Hematopoietic multipotent progenitor cell treated with erythropoietin and hydrocortisone succinate and interleukin-3 and kit ligand, for 17 days (in vitro differentiated cells): ENCODE results near the gene MECP2.

Experiments used
- DNase-seq: peaks from one replicate; pipeline ENCODE4 v3.0.0-alpha.2; 2015; ENCODE audit warnings: low spot score

MECP2 gene

DNA sequence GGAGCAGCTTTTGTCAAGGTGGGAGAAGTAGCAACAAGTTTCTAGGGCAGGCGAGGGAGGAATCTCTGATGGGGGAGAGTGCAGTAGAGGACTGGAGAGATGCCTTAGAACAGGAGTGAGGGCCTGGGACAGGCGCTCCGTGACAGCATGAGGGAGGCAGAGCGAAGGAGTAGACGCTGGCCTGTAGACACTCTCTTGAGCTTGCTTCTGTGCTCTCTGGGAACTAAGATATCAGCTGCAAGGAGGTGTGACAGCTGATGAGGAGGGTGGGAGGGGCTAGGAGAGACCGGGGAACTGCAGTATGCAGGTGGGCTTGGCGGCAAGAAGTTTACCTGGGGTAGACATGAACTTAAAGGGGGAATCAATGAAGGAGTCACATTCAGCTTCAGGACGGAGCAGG lies 35.7 kb downstream of the MECP2 start:
- DNase-seq: no peak

DNA sequence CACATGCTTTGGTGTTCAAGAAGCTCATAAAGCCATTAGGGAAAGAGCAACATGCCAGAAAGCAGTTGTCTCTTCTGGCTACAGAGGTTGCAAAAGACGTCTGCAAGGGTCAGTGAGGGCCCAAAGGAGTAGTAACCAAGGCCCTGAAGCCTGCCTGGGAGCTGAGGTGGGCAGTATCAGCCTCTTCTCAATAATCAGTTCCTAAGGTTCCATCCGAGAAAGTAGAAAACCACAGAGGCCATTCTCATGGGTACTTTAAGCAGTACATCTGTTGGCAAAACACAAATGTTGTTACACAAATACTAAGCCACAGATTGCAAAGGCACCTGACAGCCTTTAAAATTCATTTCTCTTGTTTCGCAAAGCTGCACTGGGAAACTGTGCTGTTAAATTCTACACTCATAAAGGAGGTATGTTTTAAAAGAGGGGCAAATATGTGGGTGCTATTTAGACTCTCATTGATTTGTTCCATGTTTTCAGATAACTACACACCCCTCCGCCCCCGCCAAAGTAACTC lies 37.7 kb downstream of the MECP2 start:
- no peak for DNase-seq

DNA sequence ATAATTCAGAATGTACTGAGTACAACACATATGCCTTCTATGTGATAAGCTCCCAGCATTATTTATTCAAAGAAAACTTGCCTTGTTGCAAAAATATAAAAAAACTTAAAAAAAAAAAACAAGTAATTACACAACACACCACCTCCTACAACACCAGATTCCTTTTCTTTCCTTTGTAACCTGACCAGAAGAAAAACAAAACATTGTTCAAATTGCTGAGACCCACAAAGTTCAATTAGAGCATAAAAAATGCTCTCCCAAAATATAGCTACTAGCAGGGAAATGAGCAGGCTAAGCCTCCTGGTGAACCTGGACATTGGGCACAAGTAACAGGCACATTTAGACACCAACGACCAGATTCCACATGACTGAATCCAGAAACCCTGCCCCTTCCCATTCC lies 38.3 kb downstream of the MECP2 start:
- no peak for DNase-seq

DNA sequence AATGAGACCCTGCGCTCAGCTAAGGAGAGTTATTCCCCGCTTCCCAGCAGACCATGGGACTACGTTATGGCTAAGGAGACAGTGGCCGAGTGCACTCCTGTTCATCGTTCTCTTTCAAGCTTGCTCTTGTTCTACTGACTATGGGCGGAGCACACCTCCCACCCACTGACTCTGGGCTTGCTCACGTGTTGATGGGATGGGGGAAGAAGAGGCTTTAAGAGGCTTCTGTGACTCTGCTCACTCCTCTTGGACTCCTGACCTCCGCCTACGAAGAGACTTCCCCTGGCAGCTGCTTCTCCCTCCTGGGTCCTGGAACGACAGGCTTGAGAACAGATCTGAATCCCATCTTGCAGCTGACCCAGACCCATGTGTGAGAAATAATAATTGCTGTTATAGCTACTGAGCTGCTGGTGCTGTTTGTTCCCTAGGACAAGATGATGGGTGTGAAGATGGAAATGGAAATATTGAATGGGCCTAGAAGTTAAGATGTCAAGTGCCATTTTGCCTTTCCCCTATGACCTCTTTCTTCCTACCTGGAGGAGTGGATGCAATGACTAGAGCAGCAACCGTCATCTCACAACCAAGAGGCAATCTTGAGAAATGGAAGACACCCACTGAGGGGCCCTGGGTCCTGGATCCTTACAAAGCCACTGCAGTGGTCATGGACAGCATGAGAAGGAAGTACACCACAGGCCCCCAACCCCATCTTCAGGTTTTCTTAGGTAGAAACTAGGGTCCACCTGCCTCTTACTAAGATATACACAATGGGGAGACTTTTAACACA lies 39.1 kb downstream of the MECP2 start:
- DNase-seq: no peak

DNA sequence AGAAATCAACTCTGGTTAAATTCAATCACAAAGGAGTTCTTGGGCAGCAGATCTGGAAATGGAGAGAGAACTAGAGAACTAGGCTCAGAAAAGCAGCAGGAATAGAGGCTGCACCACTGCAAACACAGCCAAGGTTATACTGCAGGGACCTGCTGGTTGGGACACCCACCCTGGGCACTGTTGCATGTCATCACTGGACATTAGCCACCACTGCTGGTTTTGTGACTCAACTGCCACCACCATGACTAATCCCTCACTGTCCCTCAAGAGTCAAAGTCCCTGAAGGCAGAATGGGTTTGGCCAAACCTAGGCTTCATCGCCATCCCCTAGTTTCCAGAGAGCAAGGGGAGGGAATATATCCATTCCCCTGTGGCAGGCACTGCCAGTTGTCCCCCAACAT lies 39.7 kb downstream of the MECP2 start:
- no peak for DNase-seq

DNA sequence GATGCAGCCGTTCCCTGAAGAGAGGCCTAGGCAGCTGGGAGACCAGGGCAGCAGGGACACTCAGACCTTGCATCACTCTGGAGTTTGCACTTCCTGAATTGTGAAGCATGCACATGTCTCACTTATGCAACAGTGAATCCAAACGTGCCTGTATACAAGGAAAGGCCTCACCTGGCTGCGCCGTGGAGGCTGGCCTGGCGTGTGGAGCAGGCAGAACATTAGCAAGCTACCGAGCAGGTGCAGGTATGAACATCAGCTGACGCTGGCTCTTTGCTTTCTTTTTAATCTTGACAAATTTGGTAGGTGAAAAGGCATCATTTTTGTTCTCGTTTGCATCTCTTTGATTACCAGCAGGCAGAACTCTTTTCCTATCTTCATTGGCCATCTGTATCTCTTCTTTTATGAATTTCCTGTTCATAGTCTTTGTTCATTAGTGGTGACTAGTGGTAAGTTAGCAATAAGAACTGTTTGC lies 40.7 kb downstream of the MECP2 start:
- DNase-seq: no peak

DNA sequence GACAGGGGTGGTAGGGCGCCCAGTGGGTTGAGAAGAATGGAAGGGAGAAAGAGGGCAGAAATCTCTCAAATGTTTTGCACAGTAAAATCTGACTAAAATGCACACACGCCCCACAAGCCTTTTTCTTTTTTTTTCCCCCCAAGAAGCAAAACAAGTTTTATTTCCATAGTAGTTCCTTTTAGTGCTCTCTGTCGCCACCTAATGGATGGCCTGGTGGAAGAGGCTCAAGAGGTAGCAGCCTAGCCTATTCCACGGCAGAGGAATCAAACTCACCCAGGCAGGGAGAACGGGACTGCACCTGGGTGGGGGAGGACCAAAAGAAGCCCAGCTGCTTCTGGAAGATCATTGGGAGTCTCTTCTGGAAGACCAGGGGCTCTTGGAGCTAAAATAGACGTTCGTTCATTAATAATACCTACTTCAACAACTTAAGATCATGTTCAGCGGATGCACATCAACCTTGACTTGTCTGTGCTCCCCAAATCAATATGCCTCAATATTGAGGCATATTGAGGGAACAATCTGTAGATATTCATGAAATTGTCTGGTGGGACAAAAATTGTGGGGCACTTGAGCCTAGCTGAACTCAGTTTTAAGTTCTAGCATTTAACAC lies 46.2 kb downstream of the MECP2 start:
- peak; percentile 76 for DNase-seq

DNA sequence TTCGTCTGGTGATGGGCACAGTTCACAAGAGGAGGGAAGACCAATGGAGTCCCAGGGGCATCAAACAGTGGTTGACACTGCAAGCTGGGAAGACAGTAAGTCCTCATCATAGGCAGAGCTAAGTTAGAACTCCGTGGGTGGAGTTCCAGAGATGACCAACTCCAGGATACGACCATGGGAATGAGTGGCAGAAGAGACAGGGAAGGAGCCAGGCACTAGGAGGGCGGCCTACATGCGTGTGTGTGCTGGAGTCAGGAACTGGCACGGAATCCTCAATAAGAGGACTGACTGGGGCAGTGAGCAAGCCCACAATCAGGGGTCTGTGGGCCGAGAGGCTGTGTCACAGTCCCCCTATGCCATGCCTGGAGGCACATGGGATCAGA lies 47.4 kb downstream of the MECP2 start:
- DNase-seq: no peak

DNA sequence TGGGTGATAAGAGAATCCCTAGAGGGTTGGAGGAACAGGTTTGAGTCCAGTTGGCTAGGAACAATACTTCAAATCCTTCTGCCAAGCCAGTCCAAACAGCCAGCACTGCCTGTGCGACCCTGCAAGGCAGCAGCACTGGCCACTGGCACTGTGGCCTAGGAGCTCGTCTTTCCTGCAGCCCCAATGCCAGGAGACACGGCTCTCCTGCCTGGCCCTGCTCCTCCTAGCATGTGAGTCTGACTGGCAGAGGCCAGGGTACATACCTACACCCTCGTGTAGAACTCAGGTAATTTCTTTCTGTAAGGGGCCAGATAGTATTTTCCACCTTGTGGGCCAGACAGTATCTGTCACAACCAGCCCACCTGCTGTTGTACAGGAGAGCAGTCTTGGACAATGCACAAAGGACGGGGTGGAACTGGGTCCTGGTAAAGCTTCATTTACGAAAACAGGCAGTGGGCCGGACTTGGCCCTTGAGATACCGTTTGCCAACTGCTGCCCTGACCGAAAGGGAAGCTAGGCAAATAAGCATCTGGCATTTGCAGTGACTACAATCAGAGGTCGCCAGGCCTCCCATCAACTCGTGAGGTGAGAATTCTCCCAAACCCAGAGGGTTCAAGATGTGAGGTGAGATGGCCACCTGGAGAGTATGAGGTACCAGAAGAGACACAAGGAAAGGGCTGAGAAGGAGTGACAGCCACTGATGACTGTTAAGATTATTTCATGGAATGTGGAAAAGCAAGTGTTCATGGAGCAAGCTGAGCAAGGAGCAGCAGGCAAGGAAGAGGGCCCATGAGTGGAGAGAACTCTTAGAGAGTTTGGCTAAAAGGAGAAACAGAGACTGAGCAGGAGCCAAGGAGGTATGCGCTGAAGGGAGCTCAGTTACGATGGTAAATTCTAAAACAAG lies 48.1 kb downstream of the MECP2 start:
- DNase-seq: no peak

DNA sequence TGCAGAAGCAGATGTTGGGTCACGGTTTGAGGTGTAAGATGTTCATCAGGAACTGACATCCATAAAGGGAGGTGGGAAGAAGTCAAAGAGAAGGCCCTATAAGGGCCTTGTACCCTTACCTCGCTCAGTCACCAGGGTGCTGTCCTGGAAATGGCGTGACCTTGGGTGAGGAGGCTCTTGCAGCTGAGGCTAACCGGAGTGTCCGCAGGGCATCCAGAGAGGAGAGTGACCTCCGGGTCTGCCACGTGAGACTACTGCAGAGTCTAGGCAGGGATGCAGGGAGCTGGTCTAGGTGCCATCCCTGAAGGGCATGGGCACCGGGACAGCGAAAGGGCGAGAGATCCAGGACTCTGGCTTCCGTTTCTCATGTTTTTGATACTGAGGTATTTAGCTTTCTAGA lies 49.1 kb downstream of the MECP2 start:
- DNase-seq: no peak

DNA sequence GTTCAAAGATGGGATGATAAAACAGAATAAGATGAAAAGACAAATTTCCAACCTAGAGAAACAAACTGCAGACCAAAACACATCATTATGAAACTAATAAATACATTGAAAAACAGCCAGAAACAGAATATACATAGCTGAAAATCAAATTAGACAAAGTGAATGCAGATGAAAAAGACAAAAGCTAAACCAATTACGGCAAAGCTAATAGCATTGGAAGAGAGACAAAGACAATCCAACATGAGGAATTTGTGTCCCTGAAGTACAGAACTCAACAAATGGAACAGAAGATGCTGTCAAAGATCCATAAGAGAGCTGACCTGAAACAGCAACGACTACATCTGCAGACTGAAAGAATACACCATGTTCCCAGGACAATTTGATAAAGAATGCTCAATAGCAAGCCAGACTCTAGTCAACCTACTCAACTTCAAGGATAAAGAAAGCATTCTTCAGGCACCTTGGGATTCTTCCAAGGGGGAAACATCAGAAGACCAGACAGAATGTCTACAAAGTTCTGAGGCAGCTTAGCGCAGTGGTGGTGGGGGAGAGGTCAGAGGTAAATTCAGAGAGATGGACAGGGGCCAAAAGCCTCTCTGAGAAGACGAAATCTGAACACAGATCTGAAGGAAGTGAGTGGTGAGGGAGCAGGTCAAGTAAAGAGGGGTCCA lies 50.4 kb downstream of the MECP2 start:
- DNase-seq: no peak

DNA sequence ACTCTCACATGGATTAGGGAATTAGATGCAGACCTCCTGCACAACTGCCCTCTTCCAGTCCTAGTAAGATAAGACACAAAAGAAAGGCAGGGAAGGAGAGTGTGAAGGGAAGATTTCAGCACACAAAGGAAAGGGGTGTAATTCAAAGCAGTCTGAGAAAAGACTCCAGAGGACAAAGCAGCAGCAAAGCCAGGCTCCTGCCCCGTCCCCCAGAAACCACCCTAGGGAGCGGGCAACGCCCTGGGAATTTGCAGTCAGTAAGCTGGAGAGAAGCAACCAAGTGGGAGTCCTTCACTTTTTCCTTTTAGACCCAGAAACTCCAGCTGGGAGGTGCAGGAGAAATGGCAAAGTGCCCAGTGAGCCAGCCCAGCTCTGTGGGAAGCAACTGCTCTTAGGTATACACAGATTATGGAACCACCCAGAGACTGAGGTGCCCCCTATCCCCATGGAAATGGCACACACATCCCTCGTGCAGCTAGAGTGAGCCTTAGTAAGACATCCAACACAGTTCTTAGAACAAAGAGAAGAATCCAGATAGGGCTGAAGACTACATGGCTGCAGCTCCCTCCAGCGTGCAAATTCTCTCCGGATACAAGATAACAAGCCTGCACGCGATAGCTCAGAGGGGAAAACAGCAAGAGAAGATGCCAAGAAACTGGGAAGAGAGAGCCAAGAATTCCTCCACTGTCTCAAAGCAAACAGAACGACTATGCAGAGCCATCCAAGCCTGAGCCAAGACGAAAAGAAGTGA lies 51.3 kb downstream of the MECP2 start:
- DNase-seq: no peak

DNA sequence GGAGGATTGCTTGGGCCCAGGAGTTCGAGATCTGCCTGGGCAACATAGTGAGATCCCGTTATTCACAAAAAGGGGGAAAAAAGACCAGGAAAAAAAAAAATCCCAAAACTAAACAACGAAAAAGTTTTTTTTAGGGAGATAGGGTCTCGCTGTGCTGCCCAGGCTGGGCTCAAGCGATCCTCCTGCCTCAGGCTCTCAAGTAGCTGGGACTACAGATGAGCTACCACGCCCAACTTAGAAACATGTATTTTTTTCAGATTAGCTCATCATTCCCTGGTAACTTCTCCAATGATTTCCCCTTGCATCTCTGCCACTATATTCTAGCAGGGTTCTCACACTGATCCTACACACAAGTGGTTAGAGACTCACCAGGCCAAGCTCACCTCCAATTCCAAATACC lies 53.4 kb downstream of the MECP2 start:
- DNase-seq: no peak

DNA sequence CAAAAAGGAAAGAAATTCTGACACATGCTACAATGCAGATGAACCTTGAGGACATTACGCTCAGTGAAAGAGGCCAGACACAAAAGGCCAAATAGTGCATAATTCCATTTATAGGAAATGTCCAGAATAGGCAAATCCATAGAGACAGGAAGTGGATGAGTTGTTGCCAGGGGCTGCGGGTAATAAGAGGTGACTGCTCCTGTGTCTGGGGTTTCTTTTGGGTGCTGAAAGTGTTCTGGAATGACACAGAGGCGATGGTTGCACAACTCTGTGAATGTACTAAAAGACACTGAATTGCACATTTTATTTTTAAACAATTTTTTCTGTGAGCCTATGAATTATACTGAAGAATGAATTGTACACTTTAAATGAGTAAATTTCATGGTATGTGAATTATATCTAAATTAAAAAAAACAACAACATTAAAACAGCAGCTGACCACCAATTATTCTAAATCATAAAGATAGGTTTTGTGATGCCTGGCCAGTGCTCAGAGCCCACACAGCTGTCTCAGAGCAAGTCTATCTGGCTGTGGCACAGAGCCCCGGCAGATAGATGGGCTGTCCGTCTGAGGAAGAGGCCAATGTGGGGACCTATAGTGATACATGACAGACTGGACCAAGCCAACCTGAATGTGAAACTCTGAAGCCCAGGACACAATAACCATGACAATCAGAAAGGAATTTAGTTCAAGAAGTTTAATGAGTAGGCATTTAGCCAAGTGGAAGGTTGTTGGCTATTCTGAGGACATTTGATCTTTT lies 54.3 kb downstream of the MECP2 start:
- no peak for DNase-seq

DNA sequence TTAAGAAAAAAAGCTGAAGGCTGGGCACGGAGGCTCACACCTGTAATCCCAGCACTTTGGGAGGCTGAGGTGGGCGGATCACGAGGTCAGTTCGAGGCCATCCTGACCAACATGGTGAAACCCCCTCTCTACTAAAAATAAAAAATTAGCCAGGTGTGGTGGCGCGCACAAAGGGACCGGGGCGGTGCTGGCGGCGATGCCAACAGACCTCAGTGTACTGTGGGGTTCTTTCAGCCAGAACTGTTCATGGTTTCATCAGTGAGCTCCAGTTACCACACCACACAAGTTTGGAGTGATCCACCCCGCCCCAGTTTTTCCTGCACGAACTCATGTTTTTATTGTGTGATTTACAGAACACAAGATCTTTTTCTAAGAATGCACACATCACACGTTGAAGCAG lies 56.7 kb downstream of the MECP2 start:
- no peak for DNase-seq

DNA sequence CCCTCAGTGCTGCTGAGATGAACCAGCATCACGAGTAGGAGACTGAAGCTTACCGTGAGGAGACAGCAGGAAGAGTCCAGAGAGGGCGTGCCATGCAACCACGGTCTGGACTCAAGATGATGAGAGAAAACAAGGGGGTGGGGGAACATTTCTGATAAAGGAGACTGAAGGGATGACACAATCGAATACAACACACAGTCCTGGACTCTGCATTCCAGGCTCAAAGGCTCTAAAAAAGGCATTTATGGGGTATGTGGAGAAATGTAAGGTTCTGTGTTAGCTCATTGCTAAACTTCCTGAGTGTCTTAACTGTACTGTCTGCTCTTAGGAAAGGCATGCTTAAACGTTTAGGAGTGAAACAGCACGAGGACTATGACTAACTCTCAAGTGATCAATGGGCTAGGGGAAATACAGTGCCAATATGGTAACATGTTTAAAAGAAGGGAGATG lies 57.2 kb downstream of the MECP2 start:
- no peak for DNase-seq

DNA sequence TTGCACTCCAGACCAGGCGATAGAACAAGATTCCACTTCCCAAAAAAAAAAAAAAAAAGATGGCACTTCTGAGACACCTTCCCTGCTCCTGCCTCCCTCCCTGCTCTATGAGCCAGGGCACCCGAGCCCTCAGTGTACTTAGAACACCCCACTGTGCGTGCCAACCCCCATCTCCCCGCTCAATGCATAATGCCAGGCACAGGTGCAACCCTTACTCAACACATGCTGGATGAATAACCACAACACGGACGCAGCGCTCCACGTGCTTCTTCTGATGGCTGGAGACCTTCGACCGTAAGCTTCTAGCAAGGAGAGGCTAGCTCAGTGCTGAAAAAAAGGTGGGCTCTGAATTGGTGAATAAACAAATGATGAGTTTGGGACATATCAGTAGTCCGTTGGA lies 57.9 kb downstream of the MECP2 start:
- no peak for DNase-seq

DNA sequence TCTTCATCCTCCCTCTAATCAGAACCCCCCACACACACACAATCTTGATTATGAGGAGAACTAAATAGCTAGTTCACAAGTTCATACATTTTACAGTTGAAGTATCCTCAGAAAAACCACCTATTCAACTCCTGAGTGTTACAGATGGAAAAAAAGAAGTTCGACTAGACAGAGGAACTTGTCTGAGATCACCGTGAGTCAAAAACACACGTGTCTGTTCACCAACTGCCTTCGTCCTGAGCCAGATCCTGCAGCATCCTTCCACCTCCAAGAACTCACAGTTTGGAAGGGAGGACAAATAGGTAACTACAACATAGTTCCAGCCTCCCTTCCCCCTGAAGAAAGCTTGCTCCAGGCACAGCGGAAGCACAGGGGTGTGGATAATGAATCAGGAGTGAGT lies 58.9 kb downstream of the MECP2 start:
- DNase-seq: no peak

DNA sequence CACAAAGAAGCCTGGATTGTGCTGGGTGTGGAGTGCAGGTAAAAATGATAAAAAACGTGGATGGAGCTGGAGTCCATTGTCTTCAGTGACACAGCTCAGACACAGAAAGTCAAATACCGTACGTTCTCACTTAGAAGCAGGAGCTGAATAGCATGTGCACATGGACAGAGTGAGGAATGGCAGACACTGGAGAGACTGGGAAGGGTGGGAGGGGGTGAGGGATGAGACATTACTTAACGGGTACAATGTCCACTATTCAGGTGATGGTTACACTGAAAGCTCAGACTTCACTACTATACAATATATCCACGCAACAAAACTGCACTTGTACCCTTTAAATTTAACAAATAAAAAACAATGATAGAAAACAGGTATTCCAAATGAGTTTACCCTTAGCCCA lies 59.8 kb downstream of the MECP2 start:
- no peak for DNase-seq

DNA sequence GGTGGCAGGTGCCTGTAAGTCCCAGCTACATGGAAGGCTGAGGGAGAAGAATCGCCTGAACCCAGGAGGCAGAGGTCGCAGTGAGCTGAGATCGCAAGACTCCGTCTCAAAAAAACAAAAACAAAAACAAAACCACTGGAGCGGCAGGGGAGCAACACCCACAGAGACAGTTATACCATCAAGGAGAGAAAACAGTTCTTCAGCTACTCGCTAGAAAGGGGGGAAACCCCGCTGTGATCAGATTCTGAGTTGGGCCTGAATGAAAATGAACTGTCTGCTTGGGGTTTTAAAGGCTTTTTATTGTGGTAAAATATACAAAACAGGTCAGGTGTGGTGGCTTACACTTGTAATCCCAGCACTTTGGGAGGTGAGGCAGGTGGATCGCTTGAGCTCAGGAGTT lies 61.0 kb downstream of the MECP2 start:
- DNase-seq: no peak

DNA sequence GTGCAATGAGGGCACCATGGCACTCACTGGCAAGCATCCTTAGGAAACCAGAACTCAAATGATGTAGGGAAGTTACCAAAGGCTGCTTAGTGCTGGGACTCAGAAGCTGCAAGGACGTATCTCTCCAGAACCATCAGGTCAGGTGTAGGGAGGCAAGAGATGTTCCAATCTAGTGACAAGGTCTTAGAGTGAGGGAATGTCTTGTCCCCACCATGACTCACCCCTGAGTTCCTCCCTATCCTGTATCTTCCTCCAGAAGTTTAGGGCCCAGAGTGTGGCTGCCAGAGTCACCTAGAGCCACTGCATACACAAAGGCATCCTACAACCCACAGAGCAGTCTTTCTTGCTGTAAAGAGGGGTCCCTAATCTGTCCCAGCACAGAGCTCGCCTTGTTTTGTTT lies 63.7 kb downstream of the MECP2 start:
- DNase-seq: no peak
